Measurements from ENCODE around the gene PROB1.
"Not testable (repeated sequence)": the region's sequence is repeated elsewhere in the genome, so short reads cannot be mapped to it uniquely, and the experiment has no call there.

The PROB1 gene

DNA sequence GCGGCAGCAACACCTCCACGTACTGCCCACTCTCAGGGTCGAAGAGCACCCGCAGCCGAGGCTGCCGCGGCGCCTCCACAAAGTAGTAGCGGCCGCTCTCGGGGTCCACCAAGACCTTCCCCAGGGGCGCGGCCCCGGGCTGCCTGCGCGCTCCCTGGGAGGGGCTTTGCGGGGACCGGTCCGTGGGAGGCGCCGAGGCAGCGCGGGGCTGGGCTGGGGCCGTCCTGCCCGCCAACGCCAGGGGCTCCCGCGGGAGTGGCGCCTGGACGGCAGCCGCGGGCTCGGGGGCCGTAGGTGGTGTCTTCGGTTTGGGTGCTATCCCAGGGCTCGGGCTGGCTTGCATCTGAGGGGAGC lies 2.6 kb downstream of the PROB1 start:
- no peak for DNase-seq

DNA sequence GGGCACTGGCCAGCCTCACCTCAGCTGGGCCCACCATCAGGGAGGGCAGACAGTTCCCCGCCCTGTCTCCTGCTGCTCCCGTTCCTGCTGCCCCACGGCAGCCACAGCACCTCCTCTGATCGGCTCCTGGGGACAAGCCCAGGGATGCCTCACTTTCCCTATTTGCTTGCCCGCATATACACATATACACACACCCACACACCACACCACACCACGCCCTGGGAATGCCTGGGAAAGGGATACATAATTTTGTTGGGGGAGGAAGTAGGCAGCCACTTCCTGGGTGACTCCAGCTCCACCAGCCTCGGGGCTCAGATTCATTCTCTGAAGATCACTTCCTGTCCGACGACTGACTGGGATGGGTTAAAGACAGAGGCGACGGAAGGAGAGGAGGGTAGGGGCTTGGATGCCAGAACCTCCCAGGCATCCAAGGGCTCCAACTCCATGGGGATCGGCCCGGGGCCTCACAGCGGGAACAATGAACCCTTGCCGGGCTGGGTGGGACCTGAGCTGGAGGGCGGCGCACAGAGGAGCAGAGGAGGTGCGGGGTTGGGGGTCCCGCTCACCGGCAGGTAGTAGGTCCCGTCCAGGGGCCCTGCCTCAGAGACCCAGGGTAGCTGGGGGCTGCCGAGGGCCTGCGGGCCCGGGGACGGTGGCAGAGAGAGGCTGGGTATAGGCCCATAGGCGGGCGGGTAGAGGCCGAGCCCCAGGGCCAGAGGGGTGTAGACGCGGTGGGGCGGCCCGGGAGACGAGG lies 3.2 kb downstream of the PROB1 start:
- DNase-seq, result peak; percentile 35

DNA sequence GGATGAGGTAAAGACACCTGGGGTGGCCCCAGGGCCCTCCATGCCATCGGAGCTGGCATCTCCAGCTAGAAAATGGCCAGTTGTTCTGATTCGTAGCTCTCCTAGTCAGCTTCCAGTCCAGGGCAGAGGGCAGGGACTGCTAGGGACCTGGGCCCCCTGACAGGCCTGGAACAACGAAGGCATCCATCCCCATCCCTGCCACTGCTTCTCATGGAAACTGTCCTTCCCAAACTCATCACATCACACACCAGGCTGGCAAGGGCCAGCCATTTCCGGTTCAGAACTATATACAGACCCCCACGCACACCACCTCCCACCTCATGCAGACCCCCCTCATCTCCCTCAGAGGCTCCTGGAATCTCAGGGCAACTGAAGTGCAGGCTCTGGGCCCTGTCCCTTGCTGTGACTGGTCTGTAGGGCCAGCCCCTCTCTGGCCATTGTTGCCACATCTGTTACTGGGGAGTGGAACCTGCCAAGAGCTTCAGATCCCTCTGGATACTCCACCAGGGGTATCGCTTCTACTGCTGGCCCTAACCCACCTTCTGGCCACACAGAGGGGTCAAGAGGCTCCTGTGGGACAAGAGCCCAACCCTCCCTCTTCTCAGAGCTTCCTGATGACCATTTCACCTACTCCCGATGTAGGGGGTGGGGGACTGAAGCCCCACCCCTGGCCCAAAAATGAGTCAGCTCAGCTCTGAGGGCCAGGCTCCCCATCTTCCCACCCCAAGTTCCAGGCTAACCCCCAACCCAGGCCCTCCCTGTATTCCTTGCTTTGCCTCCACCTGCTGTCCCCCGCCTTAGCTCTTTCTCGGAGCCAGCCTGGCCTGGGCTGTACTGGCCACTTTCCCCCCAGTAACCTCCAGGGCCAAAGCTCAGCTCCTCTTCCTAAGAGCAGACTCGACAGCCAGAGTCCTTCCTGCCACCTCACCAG lies 4.0 kb downstream of the PROB1 start:
- DNase-seq, result no peak

DNA sequence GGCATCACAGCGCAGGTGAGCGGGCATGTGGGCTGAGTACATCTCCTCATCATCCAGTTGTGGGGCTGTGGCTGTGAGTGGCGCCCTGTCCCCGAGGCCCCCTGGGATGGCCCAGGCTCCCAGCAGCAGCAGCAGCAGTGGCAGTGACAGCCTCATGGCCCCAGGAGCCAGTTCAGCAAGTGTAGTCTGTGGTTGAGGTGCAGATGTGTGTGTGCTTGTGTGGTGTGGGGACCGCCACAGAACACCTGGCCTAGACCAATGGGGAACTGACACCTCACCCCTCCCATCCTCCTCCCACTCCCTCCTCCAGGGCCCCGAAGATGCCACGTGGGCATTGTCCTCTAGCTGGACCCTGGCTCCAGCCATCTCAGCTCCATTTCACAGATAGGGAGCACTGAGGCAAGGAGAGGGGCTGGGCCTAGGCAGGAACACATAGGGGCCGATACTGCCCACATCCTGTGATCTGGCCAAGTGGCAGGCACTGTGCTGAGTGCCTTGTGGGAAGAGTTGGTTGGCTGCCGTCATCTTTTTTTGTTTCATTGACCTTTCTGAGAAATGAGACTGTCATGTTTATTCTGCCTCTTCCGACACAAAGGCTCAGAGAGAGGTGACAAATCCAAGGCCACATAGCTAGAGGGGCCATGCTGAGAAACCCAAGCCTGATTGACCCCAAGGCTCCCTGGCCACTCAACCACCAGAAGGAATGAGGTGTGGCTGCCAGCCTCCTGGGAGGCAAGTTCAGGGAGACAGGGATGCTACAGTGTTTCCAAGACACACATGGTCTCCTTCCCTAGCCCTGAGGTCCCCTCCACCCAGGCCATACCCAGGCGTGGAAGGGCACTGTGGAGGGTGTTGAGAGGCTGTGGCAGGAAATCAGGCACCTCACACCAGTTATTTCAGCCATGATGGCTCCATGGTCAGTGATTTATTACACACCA lies 4.9 kb downstream of the PROB1 start, which contains the start of gene MZB1:
Gene MZB1, minus strand, starts transcription at position 213 of the 938 bp plus-strand sequence. Its CDS starts 57 bp downstream, at position 156.
- peak; percentile 68 for DNase-seq

DNA sequence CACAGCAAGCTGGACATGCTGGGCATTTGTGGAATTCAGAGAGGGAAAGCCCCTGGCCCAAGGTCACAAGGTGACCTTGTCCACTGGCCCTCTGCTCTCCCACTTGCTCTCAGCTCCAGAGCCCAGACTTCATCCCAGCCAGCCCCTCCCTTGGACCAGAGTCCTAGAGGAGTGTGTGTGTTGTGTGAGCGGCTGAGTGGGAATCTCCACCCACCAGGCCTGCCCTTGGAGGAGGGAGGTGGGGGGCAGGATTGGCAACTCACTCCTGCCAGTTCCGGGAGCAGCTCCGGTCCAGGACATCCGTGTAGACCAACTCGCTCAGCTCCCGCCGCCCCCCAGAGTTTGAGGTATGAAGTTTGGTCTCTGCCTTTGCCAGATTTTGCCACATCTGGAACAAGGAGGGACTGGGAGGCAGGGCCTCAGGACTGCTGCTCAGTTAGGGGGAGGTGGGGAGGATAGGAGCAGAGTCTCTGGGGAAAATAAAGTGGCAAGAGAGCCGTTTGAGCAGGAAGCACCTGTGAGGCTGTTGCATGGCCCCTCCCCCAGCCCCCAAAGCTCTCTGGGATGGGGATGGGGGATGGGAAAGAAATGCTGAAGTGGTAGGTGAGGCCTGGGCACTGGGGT lies 6.6 kb downstream of the PROB1 start:
- DNase-seq, result no peak

DNA sequence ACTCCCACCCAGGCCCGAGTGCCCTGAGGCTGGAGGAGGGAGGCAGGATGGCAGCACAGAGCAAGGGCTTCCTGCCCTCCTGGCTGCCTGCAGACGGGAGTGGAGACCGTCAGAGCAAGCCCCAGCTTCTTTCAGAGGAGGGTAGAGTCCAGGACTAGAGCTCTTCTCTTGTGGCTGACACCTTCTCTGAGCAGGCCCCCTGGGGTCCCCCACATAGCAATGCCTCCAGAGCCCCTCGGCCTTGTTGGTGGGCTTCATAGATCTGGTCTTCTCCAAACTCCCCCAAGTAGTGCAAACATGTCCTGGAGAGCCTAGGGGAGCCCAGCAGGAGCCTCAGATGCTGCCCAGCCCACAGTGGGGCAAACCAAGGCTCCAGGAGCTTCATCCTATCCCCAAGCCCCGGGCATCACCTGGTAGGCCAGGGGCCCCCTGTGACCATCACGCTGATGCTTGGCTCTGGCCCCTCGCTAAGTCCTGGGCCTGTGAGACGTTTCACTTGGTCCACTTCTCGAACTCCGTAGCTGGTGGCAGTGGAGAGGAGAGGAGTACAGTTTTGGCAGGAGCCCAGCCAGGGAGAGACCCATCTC lies 7.2 kb downstream of the PROB1 start:
- DNase-seq, result no peak

DNA sequence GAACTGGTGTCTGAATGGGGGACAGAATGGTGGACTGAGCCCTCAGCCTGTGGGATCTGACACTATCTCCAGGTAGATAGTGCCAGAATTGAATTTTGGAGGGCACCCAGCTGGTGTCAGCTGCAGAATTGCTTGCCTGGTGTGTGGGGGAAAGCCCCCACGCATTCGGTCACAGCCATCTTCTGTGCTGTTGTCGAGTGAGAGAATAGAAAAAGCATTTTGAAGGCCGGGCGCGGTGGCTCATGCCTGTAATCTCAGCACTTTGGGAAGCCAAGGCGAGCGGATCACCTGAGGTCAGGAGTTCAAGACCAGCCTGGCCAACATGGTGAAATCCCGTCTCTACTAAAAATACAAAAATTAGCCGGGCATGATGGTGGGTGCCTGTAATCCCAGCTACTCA lies 7.9 kb downstream of the PROB1 start:
- not testable (repeated sequence) for DNase-seq

DNA sequence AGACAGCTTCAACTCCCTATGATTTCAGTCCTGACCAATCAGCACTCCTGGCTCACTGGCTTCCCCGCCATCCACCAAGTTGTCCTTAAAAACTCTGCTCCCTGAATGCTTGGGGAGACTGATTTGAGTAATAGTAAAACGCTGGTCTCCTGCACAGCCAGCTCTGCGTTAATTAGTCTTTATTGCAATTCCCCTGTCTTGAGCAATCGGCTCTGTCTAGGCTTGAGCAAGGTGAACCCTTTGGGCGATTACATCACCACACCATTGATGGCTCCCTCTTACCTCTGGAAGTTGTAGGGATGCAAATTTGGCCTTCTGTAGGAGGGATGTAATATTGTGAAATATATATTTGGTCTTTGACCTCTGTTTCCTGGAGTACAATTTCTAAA lies 8.9 kb downstream of the PROB1 start:
- no peak for DNase-seq

DNA sequence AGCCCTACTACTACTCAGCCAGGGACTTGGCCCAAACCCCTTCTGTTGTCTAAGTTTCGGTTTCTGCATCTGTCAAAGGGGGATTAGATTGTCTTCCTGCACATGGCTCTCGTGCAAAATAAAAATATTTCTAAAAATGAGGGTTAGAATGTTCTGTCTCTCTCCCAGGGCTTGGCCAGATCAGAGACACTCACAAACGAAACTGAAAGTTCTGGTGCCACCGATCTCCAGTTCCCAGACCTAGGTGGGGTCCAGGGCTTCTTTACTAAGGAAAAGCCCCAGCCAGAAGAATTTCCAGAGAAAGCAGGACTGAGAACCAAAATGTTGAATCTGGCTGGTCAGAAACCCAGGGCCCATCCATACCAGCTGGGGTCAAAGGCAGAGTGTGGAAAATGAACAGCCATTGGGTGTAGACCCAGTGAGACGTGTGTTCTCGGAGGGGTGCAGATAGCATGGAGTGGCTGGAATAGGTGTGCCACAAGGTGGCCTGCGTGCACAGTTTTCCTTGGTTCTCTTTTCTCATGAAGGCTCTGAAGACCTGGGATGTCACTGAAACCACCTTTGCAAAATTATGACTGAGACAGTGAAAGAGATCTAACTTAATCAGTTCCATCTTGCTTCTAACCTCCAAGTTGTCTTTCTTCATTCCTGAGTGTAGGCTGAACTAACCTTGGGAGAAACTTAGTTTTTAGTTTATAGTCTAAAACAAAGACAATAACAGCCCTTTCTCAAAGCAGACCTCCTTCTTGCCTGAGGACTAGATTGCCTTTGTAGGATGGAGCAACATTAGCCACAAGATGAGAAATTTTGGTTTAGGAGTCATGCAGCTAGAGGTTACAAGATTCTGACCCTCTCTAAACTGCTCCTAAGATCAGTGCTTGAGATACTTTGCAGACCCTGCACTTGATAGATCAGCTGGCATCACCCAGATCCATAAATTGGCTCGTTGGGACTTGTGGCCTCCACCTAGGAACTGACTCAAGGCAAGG lies 9.5 kb downstream of the PROB1 start:
- peak; percentile 40 for DNase-seq

DNA sequence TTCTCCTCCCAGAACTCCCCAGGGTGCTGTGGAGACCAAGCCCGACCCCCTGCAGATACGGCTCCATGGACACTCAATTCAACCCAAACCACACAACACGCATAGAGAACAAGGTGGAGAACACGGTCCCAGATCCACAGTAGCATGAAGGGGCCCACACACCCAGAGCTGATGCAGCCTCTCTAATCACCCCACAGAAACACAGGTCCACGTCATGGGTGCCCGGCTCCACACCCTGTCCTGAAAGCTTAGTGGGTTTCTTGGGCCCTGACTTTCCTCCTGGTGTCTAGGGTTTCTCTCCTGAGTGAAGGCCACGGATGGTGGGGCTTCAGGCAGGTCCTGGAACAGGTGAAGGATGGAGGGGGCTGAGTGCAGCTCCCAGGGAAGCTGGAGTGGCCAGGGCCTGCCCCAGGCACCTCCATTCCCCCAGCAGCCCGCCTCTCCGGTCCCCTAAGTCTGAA lies 10.3 kb downstream of the PROB1 start:
- no peak for DNase-seq

DNA sequence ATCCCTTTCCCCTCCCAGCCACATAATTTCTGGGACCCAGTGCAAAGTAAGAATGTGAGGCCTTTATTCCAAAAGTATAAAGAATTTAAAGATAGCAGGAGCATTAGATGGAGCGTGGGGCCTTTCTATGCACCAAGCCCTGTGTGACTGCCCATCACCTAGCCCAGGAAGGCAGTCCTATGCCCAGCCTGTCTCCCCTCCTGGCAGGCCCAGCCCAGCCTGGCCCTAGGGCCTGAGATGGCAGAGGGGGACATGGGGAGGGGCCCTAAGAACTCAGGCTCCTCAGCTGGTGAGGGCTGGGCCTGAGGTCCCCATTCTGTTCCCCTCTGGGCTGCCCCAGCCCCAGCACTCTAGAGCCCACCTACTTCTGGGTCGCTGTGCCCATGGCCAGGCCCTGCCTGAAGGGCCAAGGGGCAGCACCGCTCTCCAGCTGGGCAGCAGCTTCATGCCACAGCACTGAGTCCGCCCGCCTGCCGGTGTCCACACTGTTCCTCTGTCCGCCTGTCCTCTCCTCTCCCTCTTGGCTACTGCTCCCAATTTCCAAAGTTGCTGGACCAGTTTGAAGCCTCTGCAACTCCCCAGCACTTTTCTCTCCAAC lies 10.8 kb downstream of the PROB1 start:
- DNase-seq, result no peak

DNA sequence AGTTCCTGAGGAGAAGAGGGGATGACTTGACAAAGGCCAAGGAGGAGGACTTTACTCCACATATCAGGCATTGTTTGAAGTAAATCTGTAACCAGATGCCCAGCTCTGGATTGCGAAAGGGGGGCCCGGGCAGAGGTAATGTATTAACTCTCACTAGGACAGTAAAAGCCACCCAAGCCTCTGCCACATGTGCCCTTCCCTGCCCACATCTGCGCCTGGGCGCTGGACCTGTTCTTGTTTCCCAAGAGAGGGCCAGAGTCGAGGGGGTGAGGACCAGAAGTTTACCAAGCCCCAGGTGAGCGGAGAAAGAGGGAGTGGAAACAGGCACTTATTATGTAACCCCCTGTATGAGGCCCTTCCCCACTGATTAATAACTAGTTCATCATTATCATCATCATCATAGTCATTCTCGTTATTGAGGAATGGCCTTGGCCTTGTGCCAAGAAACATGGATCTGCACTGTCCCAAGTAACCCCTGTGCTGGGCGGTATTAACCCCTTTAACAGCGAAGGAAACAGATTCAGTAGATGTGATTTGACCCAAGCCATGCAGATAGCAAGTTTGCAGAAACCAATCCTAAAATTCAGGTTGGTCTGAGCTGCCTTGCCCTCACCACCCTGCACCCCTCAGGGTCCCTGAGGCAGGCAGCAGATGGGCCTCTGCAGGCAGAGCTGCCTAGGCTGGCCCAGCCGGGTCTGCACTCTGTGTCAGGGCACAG lies 11.5 kb downstream of the PROB1 start, which contains the start of gene SLC23A1:
Gene SLC23A1, minus strand, starts transcription at position 23 of the 718 bp plus-strand sequence. CDS start 44 bp downstream, outside the sequence.
- no peak for DNase-seq

DNA sequence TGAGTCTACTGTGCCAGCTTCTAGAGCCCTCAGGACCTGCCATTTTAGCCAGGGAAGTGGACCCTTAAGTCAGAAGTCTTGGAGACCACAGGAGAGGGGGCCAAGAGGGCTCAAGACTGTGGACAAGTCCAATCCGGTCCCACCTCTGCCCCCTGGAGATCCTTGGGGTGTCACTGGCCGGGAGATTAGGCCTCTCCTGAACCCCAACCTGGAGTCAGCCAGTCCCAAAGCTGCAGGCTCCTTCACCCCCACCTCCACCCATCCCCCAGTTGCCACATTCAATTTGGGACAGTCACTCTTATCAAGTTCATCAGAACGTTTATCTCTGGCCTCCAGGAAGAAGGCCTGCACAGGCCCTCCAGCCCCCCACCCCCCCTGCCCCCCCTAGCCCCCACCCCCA lies 12.1 kb downstream of the PROB1 start:
- no peak for DNase-seq

DNA sequence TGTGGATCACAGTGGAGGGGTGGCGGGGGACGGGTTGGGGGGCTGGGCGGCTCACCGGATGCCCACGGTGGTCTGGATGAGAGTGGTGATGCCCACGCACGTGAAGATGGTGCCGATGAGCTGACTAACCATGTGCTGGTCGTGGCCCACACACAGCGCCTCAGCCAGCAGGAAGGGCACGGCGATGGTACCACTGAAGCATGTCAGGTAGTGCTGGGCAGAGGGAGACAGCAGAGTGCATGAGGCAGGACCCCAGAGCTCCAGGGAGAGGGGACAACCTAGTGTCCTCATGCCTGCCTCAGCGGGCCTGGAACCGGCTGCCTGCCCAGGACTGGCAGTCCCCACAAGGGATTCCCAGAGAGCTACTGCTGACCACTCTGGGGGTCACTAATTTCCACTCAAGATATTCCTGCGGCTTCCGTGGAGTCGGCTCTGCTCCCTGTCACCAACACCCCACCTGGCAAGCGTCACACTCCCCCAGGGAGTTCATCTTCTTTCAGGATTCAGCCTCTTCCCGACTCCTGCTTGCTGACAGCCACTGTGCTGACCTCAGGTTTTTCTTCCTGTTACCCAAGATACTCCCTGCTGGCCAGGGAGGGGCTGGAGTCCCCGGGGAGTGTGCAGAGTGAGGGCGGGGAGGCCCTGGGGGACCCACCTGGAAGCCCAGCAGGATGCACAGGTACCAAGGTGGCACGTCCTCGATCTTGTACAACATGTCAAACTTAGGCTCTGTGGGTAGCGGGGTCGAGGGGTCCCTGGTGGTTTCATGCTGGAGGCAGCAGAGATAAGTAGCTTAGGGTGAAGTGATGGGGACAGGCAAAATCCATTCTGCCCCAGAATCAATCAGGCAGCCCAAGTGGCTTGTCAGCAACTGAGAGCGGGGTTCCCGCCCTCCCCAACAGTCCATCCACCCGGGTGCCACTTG lies 12.8 kb downstream of the PROB1 start:
- DNase-seq, result no peak

DNA sequence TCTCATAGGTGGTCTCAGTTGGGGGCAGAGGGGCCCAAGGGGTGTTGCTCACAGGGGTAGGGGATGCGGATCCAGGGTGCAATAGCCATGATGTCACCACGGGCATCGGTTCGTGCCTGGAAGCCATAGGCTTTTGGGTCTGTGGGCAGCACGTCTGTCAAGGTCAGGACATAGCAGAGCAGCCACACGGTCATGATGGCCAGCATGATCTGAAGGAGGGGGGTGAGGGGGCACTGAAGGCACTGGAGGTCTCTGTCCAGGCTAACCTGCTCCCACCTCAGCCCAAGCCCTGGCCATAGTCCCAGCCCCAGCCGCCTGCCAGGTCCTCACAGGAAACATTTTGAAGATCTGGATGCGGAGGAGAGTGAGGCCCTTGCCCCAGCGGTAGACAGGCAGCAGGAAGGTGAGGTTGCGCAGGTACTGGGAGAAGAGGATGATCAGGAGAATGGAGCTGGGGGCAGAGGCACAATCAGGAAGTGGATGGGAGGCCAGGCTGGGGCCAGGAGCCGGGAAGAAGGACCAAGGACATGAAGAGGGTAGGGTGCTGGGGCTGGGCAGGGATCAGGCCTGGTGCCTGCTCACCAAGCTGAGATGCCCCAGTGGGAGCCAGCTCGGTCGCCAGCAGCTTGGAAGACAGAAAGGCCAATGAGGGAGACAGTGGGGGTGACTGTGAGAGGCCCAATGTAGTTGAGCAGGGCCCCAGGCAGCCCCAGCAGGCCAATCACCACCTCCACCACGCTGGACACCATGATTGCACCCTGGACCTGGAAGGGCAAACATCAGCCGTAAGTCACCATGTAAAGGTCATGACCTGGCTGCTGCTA lies 15.1 kb downstream of the PROB1 start:
- DNase-seq, result no peak

DNA sequence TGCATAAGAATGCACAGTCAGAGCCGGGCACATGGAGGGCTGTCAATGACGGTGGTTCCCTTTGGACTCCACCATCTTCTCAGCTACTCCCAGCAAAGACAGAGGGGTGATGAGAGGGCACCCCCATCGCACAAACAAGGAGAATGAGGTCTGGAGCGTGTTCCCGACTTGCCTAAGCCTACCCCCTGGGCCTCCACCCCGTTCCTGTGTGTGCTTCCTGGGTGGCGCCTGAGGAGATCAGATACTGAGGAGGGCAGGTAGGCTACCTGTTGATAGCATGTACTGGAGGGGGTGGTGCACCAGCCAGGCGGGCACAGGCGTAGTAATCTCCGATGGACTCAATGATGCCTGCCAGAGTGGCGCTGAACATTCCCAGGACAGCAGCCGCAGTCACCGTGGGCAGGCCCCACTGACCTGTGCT lies 16.0 kb downstream of the PROB1 start:
- DNase-seq, result no peak
